Measurements from ENCODE around the gene CYP2W1. TPM values are rescaled to one million over a fixed set of nuclear protein-coding genes. Genes with fewer than 3 reads are reported as not detected.

CYP2W1 gene
- total and polyA plus RNA-seq, 2 experiments from 2014 or later: 31.1 to 72.3 TPM

DNA sequence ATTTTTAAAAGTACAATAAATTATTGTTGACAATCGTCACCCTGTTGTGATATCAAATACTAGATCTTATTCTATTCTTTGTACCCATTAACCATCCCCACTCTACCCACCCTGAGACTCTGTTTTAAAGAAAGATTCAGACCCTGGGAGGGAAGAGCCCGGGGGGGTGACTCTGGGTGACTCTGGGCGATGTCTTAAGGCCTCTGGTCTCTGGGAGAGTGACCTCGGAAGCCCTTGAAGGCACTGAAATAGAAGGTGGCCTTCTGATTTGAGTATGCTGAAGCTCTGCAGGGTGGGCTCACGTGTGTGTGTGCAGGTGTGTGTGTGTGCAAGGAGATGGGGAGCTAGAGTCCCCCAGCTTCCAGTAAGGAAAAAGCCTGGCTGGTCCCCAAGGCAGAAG lies 38.2 kb upstream of the CYP2W1 start:
- Histone ChIP-seq H3K9me3 (ENCODE audit: low read depth) (no peaks in the 10 kb centered on the region), H3K27ac (peak overlapping the region; percentile 95), H2AFZ (no peak overlapping the region), H3K4me3 (no peak overlapping the region), H3K4me2 (peak overlapping the region; percentile 72), H3K79me2 (peaks cover 11% of the 10 kb centered on the region), H3K9me2 (replicated peaks; ENCODE audit: insufficient read depth) (no peaks in the 10 kb centered on the region), H4K20me1 (ENCODE audit: insufficient read depth, poor library complexity, severe bottlenecking) (no peaks in the 10 kb centered on the region), H3K36me3 (replicated peaks; ENCODE audit: insufficient read depth, low read depth) (no peaks in the 10 kb centered on the region), H3K4me1 (ENCODE audit: insufficient read depth) (peaks cover 19% of the 10 kb centered on the region), H3K27me3 (peaks cover 3% of the 10 kb centered on the region)
- DNase-seq (ENCODE audit: low spot score): no peak
- 89% methylated on average over 5 of the region's 5 CpGs for WGBS (ENCODE audit: low lambda C conversion rate, missing lambda C conversion rate)
- TF ChIP-seq EZH2phosphoT487 (IDR thresholded peaks at IDR 0.05; ENCODE audit: low read depth, severe bottlenecking, unreplicated experiment): no peak
- TF ChIP-seq, protein P1, sequence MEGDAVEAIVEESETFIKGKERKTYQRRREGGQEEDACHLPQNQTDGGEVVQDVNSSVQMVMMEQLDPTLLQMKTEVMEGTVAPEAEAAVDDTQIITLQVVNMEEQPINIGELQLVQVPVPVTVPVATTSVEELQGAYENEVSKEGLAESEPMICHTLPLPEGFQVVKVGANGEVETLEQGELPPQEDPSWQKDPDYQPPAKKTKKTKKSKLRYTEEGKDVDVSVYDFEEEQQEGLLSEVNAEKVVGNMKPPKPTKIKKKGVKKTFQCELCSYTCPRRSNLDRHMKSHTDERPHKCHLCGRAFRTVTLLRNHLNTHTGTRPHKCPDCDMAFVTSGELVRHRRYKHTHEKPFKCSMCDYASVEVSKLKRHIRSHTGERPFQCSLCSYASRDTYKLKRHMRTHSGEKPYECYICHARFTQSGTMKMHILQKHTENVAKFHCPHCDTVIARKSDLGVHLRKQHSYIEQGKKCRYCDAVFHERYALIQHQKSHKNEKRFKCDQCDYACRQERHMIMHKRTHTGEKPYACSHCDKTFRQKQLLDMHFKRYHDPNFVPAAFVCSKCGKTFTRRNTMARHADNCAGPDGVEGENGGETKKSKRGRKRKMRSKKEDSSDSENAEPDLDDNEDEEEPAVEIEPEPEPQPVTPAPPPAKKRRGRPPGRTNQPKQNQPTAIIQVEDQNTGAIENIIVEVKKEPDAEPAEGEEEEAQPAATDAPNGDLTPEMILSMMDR (IDR thresholded peaks at IDR 0.05; ENCODE audit: poor library complexity): no peak
- no peak for TF ChIP-seq EZH2 (IDR thresholded peaks at IDR 0.05; ENCODE audit: borderline replicate concordance)

DNA sequence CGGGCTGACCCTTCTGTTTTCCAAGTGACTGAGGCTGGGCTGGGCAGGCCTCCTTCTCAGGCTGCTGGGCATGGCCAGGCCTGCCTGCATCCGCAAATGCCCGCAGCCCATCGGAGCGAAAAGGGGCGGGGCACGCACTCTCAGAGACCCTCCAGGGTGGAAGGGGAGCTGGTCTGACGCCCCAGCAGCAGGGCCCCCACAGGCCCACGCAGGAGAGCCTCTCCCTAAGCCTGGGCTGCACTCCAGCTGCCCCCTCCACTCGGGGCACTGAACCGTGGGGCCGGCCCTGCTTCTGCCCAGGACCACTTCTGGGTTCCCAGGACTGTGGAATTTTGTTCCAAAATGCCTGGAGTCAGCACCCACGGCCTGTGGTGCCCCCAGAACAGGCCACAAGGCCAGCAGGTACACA lies 37.8 kb upstream of the CYP2W1 start:
- Histone ChIP-seq H3K4me2 (peak overlapping the region; percentile 72), H3K9me2 (replicated peaks; ENCODE audit: insufficient read depth) (no peaks in the 10 kb centered on the region), H3K79me2 (peaks cover 11% of the 10 kb centered on the region), H3K27ac (peak overlapping the region; percentile 95), H4K20me1 (ENCODE audit: insufficient read depth, poor library complexity, severe bottlenecking) (no peaks in the 10 kb centered on the region), H2AFZ (no peak overlapping the region), H3K9me3 (ENCODE audit: low read depth) (no peaks in the 10 kb centered on the region), H3K36me3 (replicated peaks; ENCODE audit: insufficient read depth, low read depth) (no peaks in the 10 kb centered on the region), H3K27me3 (peaks cover 3% of the 10 kb centered on the region), H3K4me1 (ENCODE audit: insufficient read depth) (peaks cover 19% of the 10 kb centered on the region), H3K4me3 (no peak overlapping the region)
- DNase-seq (ENCODE audit: low spot score): no peak
- TF ChIP-seq EZH2 (IDR thresholded peaks at IDR 0.05; ENCODE audit: borderline replicate concordance) (no peak), EZH2phosphoT487 (IDR thresholded peaks at IDR 0.05; ENCODE audit: low read depth, severe bottlenecking, unreplicated experiment) (no peak)
- TF ChIP-seq, protein P1 (IDR thresholded peaks at IDR 0.05; ENCODE audit: poor library complexity): no peak
- WGBS (ENCODE audit: low lambda C conversion rate, missing lambda C conversion rate): 80% methylated on average over 13 of the region's 13 CpGs

DNA sequence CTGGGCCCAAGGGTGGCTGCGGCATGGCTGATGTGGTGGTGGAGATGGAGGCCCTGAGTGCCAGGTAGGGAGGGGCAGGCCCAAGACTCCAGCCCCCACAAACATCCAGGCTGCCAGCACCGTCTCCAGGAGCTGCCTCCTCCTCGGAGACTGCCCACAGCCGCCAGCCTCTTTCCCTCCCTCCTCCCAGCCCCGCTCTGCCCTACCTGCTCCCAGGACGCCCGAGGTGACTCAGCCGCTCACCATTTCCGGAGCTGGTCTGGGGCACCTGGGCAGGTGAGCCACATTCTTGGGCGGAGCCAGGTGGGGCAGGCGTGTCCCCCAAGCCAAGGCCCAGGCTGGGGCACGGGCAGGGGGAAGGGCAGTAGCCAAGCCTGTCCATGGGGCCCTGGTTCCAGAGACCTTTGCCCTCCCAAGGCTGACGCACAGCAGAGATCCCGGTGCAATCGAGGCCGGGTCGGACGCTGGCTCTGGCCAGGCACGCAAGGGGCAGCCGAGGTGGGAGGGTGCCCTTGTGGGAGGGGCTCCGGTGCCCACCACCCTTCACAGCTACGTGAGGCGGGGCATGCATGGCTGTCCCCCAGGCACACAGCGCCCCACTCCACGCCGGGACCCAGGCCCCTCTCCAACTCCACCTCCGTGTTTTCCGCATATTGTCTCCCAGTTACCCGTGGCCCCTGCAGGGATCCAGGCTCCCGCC lies 37.3 kb upstream of the CYP2W1 start:
- Histone ChIP-seq H3K27me3 (peaks cover 3% of the 10 kb centered on the region), H4K20me1 (ENCODE audit: insufficient read depth, poor library complexity, severe bottlenecking) (no peaks in the 10 kb centered on the region), H3K9me3 (ENCODE audit: low read depth) (no peaks in the 10 kb centered on the region), H3K27ac (peak overlapping the region; percentile 98), H3K4me2 (peak overlapping the region; percentile 72), H3K79me2 (peaks cover 11% of the 10 kb centered on the region), H3K4me3 (no peak overlapping the region), H2AFZ (no peak overlapping the region), H3K9me2 (replicated peaks; ENCODE audit: insufficient read depth) (no peaks in the 10 kb centered on the region), H3K36me3 (replicated peaks; ENCODE audit: insufficient read depth, low read depth) (no peaks in the 10 kb centered on the region), H3K4me1 (ENCODE audit: insufficient read depth) (peaks cover 19% of the 10 kb centered on the region)
- peak; percentile 94 for DNase-seq (ENCODE audit: low spot score)
- no peak for TF ChIP-seq EZH2phosphoT487 (IDR thresholded peaks at IDR 0.05; ENCODE audit: low read depth, severe bottlenecking, unreplicated experiment)
- TF ChIP-seq EZH2 (IDR thresholded peaks at IDR 0.05; ENCODE audit: borderline replicate concordance): no peak
- TF ChIP-seq, protein P1 (IDR thresholded peaks at IDR 0.05; ENCODE audit: poor library complexity): no peak
- 63% methylated on average over 28 of the region's 30 CpGs for WGBS (ENCODE audit: low lambda C conversion rate, missing lambda C conversion rate)
